Measurements from ENCODE around the gene MYG1.
"Not testable (repeated sequence)": the region's sequence is repeated elsewhere in the genome, so short reads cannot be mapped to it uniquely, and the experiment has no call there.

The MYG1 gene

DNA sequence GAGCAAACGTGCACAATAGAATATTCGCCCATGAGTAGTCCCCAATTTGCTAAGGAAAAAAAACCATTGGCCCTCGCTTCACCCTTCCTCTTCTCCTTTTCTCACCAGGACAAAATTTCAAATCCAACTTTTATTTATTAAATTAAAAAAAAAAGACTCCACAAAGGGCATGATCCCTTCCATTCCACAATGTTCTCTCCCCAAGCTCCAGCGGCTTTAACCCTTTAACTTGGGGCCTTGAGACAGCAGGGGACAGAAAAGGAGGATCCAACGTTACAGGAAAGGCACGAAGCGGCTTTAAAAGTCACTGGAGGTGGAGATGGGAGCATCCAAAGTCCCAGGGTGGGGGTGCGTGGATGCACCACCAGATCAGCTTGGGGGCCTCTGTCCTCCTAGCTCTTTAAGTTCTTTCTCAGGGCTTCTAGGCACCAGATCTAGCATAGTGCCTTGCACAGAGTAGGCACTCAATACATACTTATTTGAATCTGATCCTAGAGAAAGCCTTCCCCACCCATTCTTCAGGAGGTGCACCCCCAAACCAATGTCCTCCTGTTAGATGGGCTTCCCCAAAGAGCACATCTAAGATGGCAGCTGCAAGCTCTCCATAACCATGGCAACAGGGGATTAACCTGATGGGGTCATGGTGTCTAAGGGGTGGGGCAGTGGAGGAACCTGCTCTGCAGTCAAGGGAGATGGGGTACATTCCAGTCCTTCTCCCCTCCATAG is 27.1 kb downstream of the MYG1 start:
- no peak for DNase-seq

DNA sequence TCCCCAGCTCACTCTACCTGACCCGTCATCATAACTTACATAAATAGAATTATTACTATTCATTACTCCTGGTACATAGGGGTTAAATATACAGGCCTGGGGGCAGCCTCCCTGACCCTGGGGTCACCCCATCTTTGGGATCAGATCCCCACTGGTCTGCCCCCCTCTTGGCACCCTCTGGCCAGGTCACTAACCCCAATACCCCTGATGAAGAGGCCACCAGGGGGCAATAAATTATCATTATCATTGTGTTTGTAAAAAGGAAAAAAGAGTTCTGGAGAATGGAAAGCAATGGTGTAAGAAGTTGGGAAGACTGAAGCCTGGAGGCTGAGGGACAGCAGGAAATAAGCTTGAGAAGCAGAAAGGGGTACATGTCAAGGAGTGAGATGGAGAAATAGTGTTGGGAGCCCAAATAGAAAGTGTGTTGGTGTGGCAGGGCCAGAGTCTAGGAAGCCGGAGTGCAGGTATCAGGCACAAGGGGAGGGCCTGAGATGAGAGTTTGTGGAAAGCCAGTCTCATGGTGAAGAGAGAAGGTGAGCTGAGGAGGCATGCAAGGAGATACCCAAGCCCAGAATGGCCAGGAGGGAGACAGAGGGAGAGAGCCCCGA is 28.0 kb downstream of the MYG1 start:
- no peak for DNase-seq

DNA sequence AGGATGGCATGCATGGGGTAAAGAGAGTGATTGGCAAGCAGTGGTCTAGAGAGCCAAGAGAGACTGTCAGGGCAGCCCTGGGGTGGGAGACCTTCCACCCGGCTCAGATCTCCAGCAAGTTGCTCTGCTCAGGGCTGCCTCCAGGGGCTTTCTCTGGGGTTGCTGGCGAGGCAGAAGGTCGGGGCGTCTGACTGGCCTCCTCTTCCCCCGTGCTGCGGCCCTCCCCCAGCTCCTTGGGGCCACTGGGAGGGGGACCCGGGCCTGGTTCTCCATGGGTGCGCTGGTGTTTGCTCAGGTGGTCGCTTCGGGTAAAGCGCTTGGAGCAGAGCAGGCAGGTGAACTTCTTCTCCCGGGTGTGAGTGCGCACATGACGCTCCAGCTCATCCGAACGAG is 28.5 kb downstream of the MYG1 start:
- no peak for DNase-seq

DNA sequence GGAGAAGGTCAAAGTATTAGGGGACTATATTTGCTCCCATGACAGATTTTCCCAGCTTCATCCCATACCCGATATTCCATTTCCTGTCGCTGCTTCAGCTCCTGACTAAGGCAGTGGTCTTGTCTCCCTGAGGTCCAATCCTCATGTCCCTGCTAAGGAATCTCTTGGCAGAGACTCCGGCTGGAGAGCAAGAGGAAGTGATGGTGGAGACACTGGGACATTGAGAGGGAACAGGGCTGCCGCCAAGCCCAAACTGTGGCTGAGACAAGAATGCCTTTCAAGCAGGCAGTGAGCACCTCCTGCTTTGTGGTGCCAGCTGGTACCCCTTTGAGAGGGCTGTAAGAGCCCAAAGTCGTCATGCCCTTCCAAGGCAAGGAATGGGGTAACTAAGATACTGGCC is 31.2 kb downstream of the MYG1 start:
- no peak for DNase-seq

DNA sequence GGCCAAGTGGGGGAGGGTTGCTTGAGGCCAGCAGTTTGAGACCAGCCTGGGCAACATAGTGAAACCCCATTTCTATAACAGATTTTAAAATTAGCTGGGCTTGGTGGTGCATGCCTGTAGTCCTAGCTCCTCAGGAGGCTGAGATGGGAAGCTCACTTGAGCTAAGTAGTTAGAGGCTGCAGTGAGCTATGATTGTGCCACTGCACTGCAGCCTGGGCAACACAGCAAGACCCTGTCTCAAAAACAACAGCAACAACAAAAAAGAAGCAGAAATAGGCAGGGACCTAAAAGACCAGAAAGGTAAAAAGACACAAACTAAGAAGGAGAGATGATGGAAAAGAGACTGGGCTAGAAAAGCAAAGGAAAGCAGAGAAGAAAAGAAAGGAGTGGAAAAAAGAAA is 32.8 kb downstream of the MYG1 start:
- DNase-seq, result not testable (repeated sequence)

DNA sequence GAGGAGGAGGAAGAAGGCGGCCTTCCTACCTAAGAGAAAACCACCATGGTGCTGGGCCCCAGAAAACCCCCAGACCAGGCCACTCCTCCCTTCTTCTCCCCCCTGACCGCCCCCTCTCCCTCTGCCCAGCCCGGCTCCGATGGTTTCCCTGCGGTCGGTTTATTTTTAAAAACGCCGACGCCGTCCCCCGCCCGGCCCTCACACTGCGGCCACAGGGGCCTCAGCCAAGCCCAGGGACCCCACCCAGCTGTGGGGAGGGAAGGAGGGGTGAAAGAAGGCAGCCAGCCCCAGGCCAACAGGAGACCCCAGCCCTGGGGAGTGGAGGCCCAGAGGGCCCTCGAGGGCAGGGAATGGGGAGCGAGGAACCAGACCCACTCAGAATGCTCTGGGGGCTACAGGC is 33.2 kb downstream of the MYG1 start:
- no peak for DNase-seq

DNA sequence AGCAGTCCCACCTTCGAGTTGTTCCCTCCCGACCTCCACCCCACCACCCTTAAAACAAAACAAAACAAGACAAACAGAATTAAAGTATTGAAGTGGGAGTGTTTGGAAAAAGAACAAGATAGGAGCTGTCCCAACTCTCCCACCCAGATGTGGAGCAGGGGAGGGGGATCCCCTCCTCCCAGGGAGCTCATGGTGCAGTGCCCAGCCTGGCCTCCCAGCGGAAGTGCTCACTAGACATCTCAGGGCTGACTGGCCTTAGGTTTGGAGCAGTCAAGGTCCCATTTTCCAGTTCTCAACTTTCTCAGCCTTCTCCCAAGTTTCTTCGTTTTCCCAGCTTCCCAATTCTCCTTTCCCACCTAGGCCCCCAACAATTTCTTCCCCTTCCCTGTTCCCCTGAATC is 33.8 kb downstream of the MYG1 start:
- no peak for DNase-seq

DNA sequence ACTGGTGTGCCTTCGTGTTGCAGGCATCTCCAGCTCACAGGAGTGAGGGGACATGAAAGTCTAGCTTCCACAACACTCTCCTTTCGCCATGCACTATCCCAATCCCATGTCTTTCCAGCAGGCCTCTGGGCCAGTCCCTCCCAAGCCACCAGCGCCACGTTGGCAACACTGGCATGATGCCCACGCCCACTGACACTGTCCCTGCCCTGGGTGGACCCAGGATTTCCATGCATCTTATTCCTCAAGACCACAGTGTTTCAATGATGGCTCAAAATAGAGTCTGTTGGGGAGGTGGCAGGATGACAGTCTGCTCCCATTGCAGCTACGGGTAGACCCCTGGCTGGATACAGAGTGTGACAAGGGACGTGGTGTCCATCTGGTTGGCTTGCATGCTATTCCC is 34.4 kb downstream of the MYG1 start:
- no peak for DNase-seq

DNA sequence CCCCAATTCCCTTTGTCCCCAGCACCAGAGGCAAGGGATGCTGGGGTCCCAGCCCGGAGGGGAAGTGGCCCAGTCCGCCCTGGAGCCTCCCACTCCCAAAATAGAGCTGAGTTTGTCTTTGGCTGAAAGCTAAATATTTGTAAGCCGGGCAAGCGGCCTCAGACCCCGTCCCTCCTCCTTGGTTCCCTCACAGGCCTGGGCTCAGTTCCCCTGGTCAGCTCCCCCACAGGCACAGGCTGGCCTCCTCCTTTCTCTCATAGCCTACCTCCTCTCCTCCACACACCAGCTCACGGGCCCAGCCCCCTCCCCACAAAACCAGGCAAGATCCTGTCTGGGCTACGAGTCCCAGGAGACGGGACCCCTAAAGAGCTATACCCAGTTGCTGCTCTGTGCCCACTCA is 35.3 kb downstream of the MYG1 start:
- DNase-seq, result no peak

DNA sequence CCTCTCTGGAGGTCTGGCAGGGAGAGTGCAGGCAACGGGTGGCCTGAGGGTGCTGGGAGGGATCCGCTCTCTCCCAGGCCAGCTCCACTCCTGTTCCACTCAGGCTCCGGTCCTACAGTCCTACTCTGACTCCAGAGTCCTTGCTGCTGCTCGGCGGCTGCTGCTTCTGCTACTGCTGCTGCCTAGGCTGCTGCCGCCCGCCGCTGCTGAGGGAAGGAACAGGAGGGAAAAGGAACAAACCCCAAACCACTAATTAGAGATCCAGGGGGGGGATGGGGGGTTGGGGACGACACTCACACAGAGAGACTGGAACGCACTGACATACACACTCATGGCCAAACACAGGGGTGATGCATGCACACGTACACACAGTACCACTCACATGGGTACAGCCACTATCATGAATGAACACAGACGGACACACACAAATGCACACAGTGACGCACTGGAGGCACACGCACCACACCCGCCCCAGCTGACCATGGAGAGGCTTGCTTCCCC is 36.7 kb downstream of the MYG1 start, which contains the start of gene SP7:
Gene SP7 (minus strand): TSS at position 174 of the 501 bp plus-strand sequence. CDS start 708 bp downstream, outside the sequence.
- DNase-seq, result no peak

DNA sequence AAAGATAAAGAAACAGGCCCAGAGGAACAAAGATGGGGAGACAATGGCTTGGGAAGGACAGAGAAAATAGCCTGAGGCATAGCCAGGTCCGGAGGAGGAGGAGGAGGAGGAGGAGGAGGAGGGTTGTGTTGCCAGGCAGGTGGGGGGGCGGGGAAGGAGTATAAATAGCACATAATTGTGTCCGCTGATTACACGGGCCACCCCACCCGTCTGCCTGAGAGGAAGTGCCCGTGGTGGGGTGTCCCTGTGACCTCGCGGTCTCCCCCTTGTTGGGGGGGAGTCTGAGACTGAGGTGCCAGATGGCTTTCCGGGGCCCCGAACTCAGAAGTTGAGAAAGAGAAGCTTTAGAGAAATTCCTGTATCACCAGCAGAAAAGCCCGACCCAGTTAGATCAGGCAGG is 38.5 kb downstream of the MYG1 start:
- no peak for DNase-seq

DNA sequence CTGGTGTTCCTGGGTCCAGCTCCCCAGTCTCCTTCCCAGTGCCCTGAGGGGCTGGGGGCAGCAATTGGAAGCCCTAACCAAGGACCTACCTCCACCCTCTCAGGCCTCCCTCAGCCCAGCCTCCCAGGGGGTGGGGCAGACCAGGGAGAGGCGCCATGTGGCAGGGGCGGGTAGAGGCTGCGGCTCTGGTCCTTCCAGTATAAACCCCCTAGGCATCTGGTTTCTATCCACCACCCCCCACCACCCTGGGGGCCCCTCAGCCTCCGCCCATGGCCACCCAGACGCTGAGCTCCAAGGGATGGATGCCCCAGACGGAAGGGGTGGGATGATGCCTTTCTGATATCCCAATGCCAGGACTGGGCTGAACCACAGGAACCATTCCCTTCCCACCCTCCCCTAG is 39.4 kb downstream of the MYG1 start:
- DNase-seq, result no peak

DNA sequence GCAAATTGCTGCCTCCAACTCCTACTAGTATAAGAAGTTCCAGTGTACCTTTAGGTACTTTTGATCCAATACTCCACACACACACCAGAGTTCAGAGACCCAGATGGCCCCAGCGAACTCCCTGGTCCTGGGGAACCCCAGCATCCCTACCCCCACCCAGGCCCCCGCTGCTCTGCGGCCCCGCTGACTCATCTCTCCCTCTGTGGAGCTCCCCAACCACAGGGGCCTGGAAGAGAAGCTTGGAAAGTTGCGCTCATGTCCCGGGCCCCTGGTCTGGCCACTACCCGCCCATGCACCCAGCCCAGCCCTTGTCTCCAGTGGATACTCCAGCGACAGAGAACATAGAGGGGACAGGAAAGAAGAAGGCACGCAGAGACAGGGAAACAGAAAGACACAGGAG is 40.9 kb downstream of the MYG1 start:
- DNase-seq, result no peak

DNA sequence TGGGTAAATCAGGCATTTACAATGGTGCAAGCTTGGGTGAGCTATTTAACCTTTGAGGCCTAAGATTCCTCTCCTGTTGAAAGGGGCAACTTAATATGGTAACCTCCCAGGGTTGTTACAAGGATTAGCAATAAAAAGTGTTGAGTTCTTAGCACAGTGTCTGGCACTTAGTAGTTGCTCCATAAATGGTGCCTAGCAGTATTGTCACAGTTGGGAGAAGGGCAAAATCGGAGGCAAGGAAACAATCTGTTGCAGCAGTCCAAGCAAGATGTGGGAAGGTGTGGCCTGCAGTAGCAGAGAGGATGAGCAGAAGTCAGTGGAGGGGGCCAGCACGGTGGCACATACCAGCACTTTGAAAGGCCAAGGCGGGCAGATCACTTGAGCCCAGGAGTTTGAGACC is 44.0 kb downstream of the MYG1 start:
- DNase-seq, result no peak

DNA sequence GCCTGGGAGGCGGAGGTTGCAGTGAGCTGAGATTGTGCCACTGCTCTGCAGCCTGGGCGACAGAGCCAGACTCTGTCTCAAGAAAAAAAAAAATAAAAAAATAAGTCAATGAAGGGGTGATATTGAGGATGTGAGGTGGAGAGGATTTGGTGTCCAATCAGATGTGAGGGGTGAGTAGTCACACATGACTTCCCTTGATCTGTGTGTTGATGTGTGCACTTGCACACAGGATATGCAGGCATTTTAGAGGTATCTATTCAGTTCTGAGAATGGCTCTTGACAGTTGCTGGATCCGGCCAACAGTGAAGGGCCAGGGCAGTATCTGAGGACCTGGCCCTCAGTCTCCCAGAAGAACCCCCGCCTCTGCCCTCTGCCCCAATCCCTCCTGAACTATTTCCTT is 44.5 kb downstream of the MYG1 start:
- DNase-seq, result no peak

DNA sequence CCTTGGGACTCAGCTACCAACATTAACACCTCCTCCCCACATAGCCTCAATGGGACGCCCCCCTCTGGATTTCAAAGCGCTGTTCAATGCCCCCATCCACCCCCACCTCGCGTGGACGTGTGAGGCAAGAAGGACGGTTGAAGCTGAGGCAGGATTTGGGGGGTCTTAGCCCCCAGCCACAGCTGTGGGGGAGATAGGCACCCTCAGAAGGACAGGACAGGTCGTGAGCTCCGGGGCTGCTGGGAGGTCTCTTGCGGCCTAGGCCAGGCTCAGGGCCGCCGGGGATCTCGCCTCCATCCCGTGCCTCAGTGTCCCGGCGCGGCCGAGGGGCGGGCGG is 45.0 kb downstream of the MYG1 start:
- DNase-seq, result peak; percentile 31

DNA sequence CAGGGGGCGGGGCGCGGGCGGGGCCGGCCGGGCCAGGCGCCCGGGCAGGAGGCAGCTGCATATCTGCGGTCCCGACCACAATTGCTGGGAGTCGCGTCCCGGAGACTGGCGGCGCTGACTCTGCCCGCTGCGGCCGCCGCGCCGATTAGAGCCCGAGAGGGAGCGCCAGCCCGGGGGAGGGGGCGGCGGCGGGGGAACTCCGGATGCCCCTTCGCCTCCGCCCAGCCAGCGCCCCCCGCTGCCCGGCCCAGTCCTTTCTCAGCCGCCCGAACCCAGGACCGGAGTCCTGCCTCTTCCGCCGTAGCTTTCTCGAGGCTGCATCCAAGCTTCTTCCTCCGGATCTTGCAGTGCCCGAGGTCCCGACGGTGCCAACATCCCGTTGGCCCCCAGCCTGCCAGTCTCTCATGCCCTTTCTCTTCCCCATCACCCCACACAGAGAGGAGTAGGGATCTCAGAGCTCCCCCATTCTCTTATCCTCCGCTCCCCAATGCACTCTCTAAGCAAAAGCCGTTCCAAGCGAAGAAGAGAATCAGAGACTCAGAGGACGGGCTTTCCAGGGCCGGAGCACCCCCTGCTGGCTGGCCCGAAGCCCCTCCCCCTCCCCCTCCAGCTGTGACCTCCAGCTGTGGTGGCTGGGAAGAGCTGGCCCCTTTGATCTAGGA is 45.5 kb downstream of the MYG1 start:
- DNase-seq, result peak; percentile 88

DNA sequence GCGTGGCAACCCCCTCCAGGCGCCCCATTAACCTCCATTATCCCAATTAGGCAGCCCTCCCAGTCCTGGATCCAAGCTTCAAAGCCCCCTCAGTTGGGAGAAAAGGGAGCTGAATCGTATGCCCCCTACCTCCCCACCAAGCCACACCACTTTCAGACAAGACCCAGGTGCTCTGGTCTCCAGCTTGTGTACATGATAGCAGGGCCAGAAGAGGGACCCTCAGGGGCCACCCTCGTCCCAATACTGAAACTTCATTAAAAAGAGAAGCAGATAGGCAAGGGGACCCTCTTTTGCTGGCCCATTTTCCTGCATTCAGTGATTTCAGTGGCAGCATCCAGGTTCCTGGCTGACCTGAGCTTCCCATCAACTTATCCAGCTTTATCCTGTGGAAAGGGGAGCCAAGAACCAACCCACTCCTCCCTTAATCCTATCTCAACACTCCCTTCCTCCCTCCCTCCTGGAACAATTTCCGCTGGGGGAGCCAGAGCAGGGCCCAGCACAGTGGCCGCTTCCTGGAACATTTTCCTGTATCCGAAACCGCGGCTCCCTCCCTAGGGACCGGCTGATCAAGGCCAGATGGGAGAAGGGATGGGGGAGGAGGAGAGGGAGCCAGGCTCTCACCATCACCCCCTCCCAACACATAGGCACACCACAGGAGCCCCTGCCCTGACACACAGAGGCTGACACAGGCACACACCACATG is 46.1 kb downstream of the MYG1 start:
- DNase-seq, result peak; percentile 37

DNA sequence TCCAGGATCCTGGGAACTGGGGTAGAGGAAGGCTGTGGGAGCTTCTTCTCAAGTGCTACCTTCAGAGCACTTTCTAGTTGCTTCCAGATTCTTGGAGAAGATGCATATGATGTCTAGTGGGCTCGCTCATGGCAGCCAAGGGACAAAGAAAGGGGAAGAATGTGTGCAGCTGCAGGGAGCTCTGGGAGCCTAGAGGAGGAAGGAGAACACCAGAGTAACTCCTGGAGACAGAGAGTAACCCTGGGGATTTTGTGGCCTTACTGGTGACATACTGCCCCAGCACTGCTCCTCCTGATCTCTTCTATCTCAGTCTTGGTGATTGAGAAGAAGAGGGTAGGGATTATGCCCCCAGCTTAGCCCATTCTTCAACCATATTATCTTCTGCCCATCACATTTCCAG is 47.0 kb downstream of the MYG1 start:
- no peak for DNase-seq

DNA sequence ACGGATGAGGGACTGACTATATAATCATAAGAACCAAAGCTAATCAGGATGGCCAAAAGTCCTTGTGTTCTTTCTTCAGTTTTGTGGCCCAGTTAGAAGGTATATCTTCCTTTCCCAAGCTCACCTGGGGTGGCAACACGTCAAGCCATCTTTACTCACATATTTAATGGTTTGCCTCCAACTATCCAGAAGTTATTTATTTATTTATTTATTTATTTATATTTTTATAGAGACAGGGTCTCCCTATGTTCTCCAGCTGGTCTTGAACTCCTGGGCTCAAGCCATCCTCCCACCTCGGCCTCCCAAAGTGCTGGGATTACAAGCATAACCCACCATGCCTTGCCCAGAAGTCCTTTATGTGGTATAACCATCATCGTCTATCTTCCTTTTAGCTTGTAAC is 48.4 kb downstream of the MYG1 start:
- no peak for DNase-seq

DNA sequence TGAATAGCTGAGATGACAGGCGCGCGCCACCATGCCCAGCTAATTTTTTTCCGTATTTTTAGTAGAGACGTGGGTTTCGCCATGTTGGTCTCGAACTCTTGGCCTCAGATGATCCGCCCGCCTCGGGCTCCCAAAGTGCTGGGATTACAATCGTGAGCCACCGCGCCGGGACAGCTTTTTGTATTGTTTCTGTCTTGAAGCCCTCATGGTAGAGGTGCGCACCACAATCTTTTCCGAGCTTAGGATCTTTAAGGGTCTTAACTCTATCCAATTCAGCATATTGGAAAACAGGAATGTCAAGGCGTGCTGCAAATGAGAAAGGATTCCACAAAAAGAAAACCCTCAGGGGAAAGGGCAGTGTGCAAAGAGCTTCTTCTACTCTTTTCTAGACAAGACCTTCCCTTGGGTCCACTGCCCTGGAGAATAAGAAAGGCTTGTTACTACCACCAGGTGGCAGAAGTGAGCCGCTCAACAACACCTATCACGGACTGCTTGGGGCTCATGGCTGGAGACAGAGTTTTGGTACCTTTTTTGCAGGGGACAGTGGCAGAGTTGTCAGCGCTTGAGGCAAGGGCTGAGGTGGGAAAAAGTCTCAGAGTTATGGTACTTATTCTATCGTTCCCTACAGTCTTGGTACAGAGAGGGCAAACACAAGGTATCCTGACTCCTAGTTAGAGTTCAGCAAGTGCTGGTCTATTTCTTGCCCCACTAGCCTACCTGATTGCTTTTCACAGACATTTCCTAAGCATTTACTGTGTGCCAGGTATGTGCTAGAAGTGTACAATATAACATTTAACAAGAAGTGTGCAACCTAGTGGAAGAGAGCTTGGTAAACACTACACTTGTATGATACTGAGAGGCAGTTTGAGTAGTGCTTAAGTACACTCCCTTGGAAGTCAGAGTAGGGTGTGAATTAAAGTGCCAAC is 53.1 kb downstream of the MYG1 start:
- peak; percentile 74 for DNase-seq

DNA sequence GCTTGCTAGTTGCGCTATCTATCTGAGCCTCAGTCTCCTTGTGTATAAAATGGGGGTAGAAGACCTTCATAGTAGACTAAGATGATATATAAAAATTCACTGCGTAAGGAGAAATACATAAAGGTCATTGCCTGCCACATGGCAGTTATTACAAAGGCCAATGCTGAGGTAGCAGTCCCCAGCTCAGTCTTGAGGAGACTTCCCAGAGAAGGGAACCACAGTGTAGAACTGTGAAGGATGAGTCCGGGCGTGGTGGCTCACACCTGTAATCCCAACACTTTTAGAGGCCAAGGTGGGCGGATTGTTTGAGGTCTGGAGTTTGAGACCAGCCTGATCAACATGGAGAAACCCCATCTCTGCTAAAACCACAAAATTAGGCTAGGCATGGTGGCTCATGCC is 53.8 kb downstream of the MYG1 start:
- DNase-seq, result no peak

Data from right kidney (tissue), 1 donor.